Mesendoderm (in vitro differentiated cells): ENCODE results near the gene TMEM250.
A peak's percentile ranks its signal among the peaks of the same experiment; 100 is the strongest.

Source experiments
- DNase-seq: peaks from one replicate; pipeline ENCODE4 v3.0.0; 2013
- H2AK5ac ChIP-seq: 2 replicates; pipeline ENCODE4 v1.6.1; 2013; ENCODE audit warnings: low read length, inconsistent platforms
- H2BK120ac ChIP-seq: 2 replicates; pipeline ENCODE4 v1.6.1; 2013; ENCODE audit warnings: low read depth, mild to moderate bottlenecking, low read length, moderate library complexity, mixed read lengths
- H2BK15ac ChIP-seq: replicated peaks from 2 replicates; pipeline ENCODE4 v1.6.1; 2013; ENCODE audit warnings: low read depth, mild to moderate bottlenecking, moderate library complexity
- H2BK5ac ChIP-seq: 2 replicates; pipeline ENCODE4 v1.6.1; 2013; ENCODE audit warnings: low read length, inconsistent platforms
- H3K18ac ChIP-seq: 2 replicates; pipeline ENCODE4 v1.6.1; 2013; ENCODE audit warnings: mild to moderate bottlenecking, low read length, mixed read lengths
- H3K23ac ChIP-seq: one replicate; pipeline ENCODE4 v1.6.1; 2013; ENCODE audit warnings: low read length
- H3K27ac ChIP-seq: 2 replicates; pipeline ENCODE4 v1.5.1; 2013; ENCODE audit warnings: low read depth, mild to moderate bottlenecking, inconsistent platforms, low read length, moderate library complexity
- H3K27me3 ChIP-seq: 2 replicates; pipeline ENCODE4 v1.6.1; 2013; ENCODE audit warnings: low read length, control low read depth, mild to moderate bottlenecking, inconsistent platforms; ENCODE audit not compliant: insufficient read depth, poor library complexity
- H3K36me3 ChIP-seq: 2 replicates; pipeline ENCODE4 v1.6.1; 2013; ENCODE audit warnings: low read length, inconsistent platforms; ENCODE audit not compliant: control insufficient read depth, insufficient read depth
- H3K4ac ChIP-seq: one replicate; pipeline ENCODE4 v1.6.1; 2013; ENCODE audit warnings: low read depth, mild to moderate bottlenecking, low read length, moderate library complexity
- H3K4me1 ChIP-seq: 2 replicates; pipeline ENCODE4 v1.6.1; 2013; ENCODE audit warnings: low read depth, low read length, inconsistent platforms; ENCODE audit not compliant: control insufficient read depth
- H3K4me2 ChIP-seq: 2 replicates; pipeline ENCODE4 v1.6.1; 2013; ENCODE audit warnings: low read length
- H3K4me3 ChIP-seq: 2 replicates; pipeline ENCODE4 v1.5.1; 2013; ENCODE audit warnings: mild to moderate bottlenecking, low read length
- H3K56ac ChIP-seq: one replicate; pipeline ENCODE4 v1.6.1; 2013; ENCODE audit warnings: low read length
- H3K79me1 ChIP-seq: 2 replicates; pipeline ENCODE4 v1.6.1; 2013; ENCODE audit warnings: low read length, inconsistent platforms
- H3K79me2 ChIP-seq: 2 replicates; pipeline ENCODE4 v1.6.1; 2013; ENCODE audit warnings: mild to moderate bottlenecking, low read length; ENCODE audit not compliant: control insufficient read depth, insufficient read depth
- H3K9ac ChIP-seq: 2 replicates; pipeline ENCODE4 v1.6.1; 2013; ENCODE audit warnings: low read length, inconsistent platforms
- H4K5ac ChIP-seq: one replicate; pipeline ENCODE4 v1.6.1; 2013; ENCODE audit warnings: low read length
- H4K8ac ChIP-seq: one replicate; pipeline ENCODE4 v1.6.1; 2013; ENCODE audit warnings: low read depth, mild to moderate bottlenecking, control low read depth, low read length, moderate library complexity
- WGBS: extraction: QIAGEN DNeasy Blood & Tissue Kit; methylation state at CpG from one replicate; pipeline ENCODE4 v1.1.7; 2013; ENCODE audit warnings: low lambda C conversion rate, missing lambda C conversion rate; ENCODE audit not compliant: insufficient coverage; ENCODE audit errors: extremely low coverage; 5-methylcytosine and 5-hydroxymethylcytosine counted together

TMEM250 gene

DNA sequence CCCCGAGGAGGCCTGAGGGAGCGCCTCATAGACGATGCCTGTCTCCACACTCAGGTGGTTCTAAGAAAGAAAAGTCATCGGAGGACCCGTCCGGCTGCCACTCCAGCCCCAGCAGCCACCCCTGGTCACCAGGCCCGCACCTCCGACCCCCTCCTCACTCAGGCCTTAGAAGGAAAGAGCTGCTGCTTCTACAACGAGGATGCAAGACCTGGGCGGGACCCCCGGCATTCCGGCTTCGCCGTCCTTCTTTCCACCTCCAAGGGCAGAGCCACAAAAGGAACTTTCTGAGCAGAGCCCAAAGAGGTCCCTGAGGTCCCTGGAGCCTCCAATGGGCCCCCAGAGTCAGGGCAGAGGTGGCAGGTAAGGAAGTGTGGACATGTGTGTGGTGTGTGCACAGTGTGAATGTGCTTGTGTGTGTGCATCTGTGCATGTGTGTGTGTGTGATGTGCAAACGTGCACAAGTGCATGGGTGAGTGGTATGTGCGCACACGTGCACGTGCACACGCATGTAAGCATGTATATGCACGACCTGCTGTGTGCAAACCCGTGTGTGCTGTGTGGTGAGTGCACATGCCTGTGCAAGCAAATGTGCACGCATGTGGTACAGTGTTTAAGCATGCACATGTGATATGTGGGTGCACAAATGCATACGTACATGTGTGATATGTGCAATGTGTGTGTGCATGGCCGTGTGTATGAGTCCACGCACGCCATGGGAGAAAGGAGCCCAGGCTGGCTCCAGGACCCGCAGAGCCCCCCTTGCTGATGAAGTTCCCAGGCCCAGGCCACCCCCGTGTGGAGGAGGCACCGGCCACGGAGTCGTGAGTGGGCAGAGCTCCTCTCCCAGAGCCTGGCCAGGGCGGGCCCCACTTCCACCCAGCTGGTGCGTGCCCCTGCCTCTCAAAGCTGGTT lies 27.7 kb upstream of the TMEM250 start:
- no peak overlapping the region for H2BK5ac ChIP-seq
- no peak overlapping the region for H3K18ac ChIP-seq
- no peak overlapping the region for H4K5ac ChIP-seq
- H3K4me1 ChIP-seq = peaks cover 4% of the 10 kb centered on the region
- no peak overlapping the region for H3K4ac ChIP-seq
- no peak overlapping the region for H3K23ac ChIP-seq
- H3K56ac ChIP-seq = no peak overlapping the region
- H2BK120ac ChIP-seq = no peak overlapping the region
- no peak for DNase-seq
- H3K79me2 ChIP-seq = no peaks in the 10 kb centered on the region
- H3K4me3 ChIP-seq = no peak overlapping the region
- H3K27me3 ChIP-seq = no peaks in the 10 kb centered on the region
- H3K27ac ChIP-seq = no peak overlapping the region
- no peak overlapping the region for H2BK15ac ChIP-seq
- H2AK5ac ChIP-seq = no peak overlapping the region
- H3K4me2 ChIP-seq = no peak overlapping the region
- no peak overlapping the region for H4K8ac ChIP-seq
- H3K36me3 ChIP-seq = no peaks in the 10 kb centered on the region
- no peak overlapping the region for H3K9ac ChIP-seq
- WGBS = no CpG with 5 or more reads among the region's 33 CpGs
- H3K79me1 ChIP-seq = no peaks in the 10 kb centered on the region

DNA sequence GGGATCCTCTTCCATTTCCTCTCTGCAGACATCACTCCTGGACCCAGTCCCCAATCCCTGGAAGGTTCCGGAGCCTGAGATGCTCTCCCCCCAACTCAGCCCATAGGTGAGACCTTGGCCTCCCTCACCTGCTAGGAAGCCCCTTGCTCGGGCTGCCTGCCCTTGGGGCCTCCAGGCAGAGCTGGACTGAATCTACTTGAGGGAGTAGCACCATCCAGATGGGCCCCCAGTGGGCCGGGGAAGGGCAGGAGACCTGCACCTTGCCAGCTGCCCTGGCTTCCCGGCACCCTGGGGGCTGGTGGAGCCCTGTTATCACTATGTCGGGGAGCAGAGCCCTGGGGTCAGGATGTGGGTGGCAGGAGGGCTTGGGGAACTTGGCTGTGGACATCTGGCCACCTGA lies 26.9 kb upstream of the TMEM250 start:
- H3K56ac ChIP-seq = no peak overlapping the region
- no peak overlapping the region for H2BK120ac ChIP-seq
- no peak overlapping the region for H3K9ac ChIP-seq
- no peaks in the 10 kb centered on the region for H3K79me1 ChIP-seq
- no CpG with 5 or more reads among the region's 5 CpGs for whole genome bisulfite sequencing
- H3K79me2 ChIP-seq = no peaks in the 10 kb centered on the region
- H3K4me2 ChIP-seq = no peak overlapping the region
- no peaks in the 10 kb centered on the region for H3K4me1 ChIP-seq
- no peak overlapping the region for H3K4ac ChIP-seq
- no peak overlapping the region for H2BK15ac ChIP-seq
- no peaks in the 10 kb centered on the region for H3K36me3 ChIP-seq
- H3K4me3 ChIP-seq = no peak overlapping the region
- no peak overlapping the region for H3K18ac ChIP-seq
- H4K8ac ChIP-seq = no peak overlapping the region
- no peak overlapping the region for H3K27ac ChIP-seq
- H3K27me3 ChIP-seq = no peaks in the 10 kb centered on the region
- H2AK5ac ChIP-seq = no peak overlapping the region
- no peak for DNase-seq
- no peak overlapping the region for H4K5ac ChIP-seq
- no peak overlapping the region for H3K23ac ChIP-seq
- no peak overlapping the region for H2BK5ac ChIP-seq

DNA sequence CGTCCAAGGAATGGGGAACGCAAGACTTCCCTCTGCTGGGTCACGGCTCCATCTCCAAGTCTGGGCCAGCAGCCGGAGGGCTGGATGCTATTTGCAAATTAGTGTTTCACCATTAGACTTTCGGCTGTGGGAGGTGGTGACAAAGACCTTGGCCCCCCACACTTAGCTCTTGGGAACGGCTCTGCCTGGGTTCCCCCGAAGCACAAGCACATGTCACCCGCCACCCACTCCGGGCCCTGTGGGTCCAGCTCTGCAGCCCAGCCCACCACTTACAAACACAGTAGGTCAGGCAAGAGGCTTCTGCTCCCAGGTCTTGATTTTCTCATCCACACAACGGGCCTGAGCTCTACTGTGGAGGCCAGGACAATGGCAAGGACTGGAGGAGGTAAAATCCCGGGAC lies 25.8 kb upstream of the TMEM250 start:
- Histone ChIP-seq H3K4me2 (no peak overlapping the region), H3K36me3 (no peaks in the 10 kb centered on the region), H2BK15ac (no peak overlapping the region), H4K5ac (no peak overlapping the region), H3K18ac (no peak overlapping the region), H3K4me1 (no peaks in the 10 kb centered on the region), H2AK5ac (no peak overlapping the region), H3K79me2 (no peaks in the 10 kb centered on the region), H3K4me3 (no peak overlapping the region), H2BK120ac (no peak overlapping the region), H3K4ac (no peak overlapping the region), H2BK5ac (no peak overlapping the region), H3K9ac (no peak overlapping the region), H4K8ac (no peak overlapping the region), H3K56ac (no peak overlapping the region), H3K27me3 (no peaks in the 10 kb centered on the region), H3K27ac (no peak overlapping the region), H3K79me1 (no peaks in the 10 kb centered on the region), H3K23ac (no peak overlapping the region)
- WGBS = no CpG with 5 or more reads among the region's 11 CpGs
- DNase-seq = no peak

DNA sequence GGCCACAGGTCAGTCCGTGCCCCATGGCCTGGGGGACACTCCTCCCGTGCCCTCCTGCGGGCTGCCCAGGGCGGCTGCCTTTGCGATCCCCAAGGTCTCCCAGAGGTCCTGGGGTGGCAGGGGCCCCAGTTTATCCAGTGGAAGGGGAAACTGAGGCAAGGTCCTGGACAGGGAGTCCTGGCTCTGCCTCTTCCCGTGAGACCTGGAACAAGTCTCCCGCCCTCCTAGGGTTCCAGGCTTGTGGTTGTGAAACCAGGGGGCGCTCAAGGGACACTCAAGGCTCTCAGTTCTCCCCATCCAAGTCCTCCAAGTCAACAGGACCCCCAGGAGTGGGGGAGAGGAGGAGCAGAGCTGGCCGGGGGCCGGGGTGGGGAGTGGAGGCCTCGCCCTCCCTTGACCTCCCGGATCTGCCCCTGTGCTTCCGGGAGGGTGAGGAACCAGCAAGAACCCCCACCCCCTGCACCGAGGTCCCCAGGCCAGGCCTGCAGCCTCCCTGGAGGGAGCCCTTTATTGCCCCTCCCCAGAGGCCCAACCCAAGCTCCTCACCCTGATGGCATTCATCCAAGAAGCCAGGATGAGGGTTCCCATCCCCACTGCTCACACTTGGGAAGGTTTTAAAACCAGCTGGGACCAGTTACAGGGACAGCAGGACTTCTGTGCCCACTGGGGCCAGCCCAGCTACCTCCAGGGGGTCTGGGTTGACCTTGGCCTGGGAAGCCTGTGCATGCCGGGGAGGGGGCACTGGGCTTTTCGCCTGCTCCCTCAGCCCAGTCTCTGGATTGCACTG lies 24.7 kb upstream of the TMEM250 start:
- Histone ChIP-seq H4K8ac (no peak overlapping the region), H3K79me2 (no peaks in the 10 kb centered on the region), H3K4me3 (no peak overlapping the region), H2AK5ac (no peak overlapping the region), H3K4me2 (no peak overlapping the region), H3K27ac (no peak overlapping the region), H3K23ac (no peak overlapping the region), H2BK15ac (no peak overlapping the region), H3K27me3 (no peaks in the 10 kb centered on the region), H3K56ac (peak overlapping the region; percentile 1), H3K18ac (no peak overlapping the region), H3K4me1 (no peaks in the 10 kb centered on the region), H2BK120ac (no peak overlapping the region), H3K79me1 (no peaks in the 10 kb centered on the region), H3K36me3 (no peaks in the 10 kb centered on the region), H3K9ac (no peak overlapping the region), H3K4ac (no peak overlapping the region), H2BK5ac (no peak overlapping the region), H4K5ac (no peak overlapping the region)
- DNase-seq = peak; percentile 78
- no CpG with 5 or more reads among the region's 16 CpGs for WGBS

DNA sequence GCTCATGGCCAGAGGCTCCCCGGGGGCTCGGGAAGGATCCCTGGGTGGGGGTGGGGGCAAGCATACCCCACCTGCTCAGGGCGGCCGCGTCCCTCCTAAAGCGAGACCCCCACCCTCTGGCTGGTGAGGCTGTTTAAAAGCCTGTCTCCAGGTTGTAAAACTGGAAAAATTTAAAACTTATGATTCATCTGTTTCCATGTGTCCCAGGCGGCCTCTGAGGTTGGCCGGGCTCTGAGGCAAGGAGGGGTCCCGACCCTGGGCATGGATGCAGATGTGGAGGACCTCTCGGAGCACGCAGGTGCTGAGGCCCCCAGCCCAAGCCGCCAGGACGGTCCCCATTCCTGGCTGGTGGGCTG lies 24.2 kb upstream of the TMEM250 start:
- Histone ChIP-seq H4K8ac (no peak overlapping the region), H2BK5ac (no peak overlapping the region), H3K79me1 (no peaks in the 10 kb centered on the region), H2BK120ac (no peak overlapping the region), H3K4ac (no peak overlapping the region), H3K56ac (no peak overlapping the region), H3K23ac (no peak overlapping the region), H3K4me3 (no peak overlapping the region), H2BK15ac (no peak overlapping the region), H2AK5ac (no peak overlapping the region), H3K9ac (no peak overlapping the region), H3K36me3 (no peaks in the 10 kb centered on the region), H3K4me1 (no peaks in the 10 kb centered on the region), H3K18ac (no peak overlapping the region), H4K5ac (no peak overlapping the region), H3K4me2 (no peak overlapping the region), H3K27me3 (no peaks in the 10 kb centered on the region), H3K79me2 (no peaks in the 10 kb centered on the region), H3K27ac (no peak overlapping the region)
- no CpG with 5 or more reads among the region's 13 CpGs for WGBS
- DNase-seq = no peak
